CD14-positive monocyte (primary cell): ENCODE results near the gene CDH2. TPM values are rescaled to one million over a fixed set of nuclear protein-coding genes. Genes with fewer than 3 reads are reported as not detected.
"Not testable (repeated sequence)": the region's sequence is repeated elsewhere in the genome, so short reads cannot be mapped to it uniquely, and the experiment has no call there.

ENCODE experiments used
- DNase-seq, 3 donors: peaks; one replicate each; pipeline ENCODE4 v3.0.0-alpha.2; 2011 to 2022
- H2AFZ ChIP-seq: 2 replicates; pipeline ENCODE4 v1.6.0; 2012; ENCODE audit warnings: mild to moderate bottlenecking, low read depth, low read length, inconsistent platforms; ENCODE audit not compliant: insufficient read depth, poor library complexity, severe bottlenecking
- H3K27ac ChIP-seq, 2 donors: 1 replicate in 1 of 2; 2 replicates in 1 of 2; pipeline ENCODE4 v1.5.1; 2012 to 2013; ENCODE audit warnings: low read length in 2 of 2, control low read depth in 1 of 2, inconsistent platforms in 1 of 2, low read depth in 1 of 2, mild to moderate bottlenecking in 1 of 2
- H3K27me3 ChIP-seq, 2 donors: one replicate each; pipeline versions ENCODE4 v1.6.0 to v1.6.1; 2011 to 2013; ENCODE audit warnings: low read length in 2 of 2; ENCODE audit not compliant: control insufficient read depth in 2 of 2, insufficient read depth in 2 of 2
- H3K36me3 ChIP-seq, 2 donors: replicated peaks in 1 of 2; 1 replicate in 1 of 2; 2 replicates in 1 of 2; pipeline versions ENCODE4 v1.5.1 to v1.6.1; 2012 to 2013; ENCODE audit warnings: low read length in 2 of 2, control low read depth in 1 of 2, inconsistent platforms in 1 of 2, mild to moderate bottlenecking in 1 of 2; ENCODE audit not compliant: insufficient read depth in 2 of 2, control insufficient read depth in 1 of 2
- H3K4me1 ChIP-seq, 2 donors: 1 replicate in 1 of 2; 2 replicates in 1 of 2; pipeline versions ENCODE4 v1.5.1 to v1.6.1; 2012 to 2013; ENCODE audit warnings: low read length in 2 of 2, control low read depth in 1 of 2, inconsistent platforms in 1 of 2, mild to moderate bottlenecking in 1 of 2, moderate library complexity in 1 of 2; ENCODE audit not compliant: insufficient read depth in 2 of 2, control insufficient read depth in 1 of 2
- H3K4me2 ChIP-seq: replicated peaks from 2 replicates; pipeline ENCODE3; 2012; ENCODE audit warnings: low read length, moderate library complexity, mild to moderate bottlenecking; ENCODE audit not compliant: poor library complexity, severe bottlenecking; ENCODE audit errors: extremely low read depth
- H3K4me3 ChIP-seq, 3 experiments: fragments of 200-600 bp in 1 of 3; sonication (generic) in 1 of 3; replicated peaks in 1 of 3; 1 replicate in 2 of 3; 2 replicates in 1 of 3; pipeline ENCODE4 v1.5.1; 2011 to 2013; ENCODE audit warnings: low read length in 3 of 3, mild to moderate bottlenecking in 3 of 3, control low read depth in 2 of 3, low read depth in 2 of 3, inconsistent platforms in 1 of 3, moderate library complexity in 1 of 3
- H3K79me2 ChIP-seq: 2 replicates; pipeline ENCODE4 v1.6.0; 2012; ENCODE audit warnings: mild to moderate bottlenecking, control low read depth, inconsistent platforms, low read length, moderate library complexity; ENCODE audit not compliant: insufficient read depth
- H3K9ac ChIP-seq: 2 replicates; pipeline ENCODE4 v1.6.0; 2017; ENCODE audit warnings: low read length, mild to moderate bottlenecking; ENCODE audit not compliant: insufficient read depth, poor library complexity, severe bottlenecking
- H3K9me3 ChIP-seq, 2 donors: replicated peaks in 1 of 2; 1 replicate in 1 of 2; 2 replicates in 1 of 2; pipeline versions ENCODE4 v1.5.1 to v1.6.1; 2012 to 2013; ENCODE audit warnings: low read length in 2 of 2, control low read depth in 1 of 2; ENCODE audit not compliant: control insufficient read depth in 1 of 2, insufficient read depth in 1 of 2
- H4K20me1 ChIP-seq: 2 replicates; pipeline ENCODE4 v1.6.0; 2012; ENCODE audit warnings: mild to moderate bottlenecking, low read length, control low read depth, moderate library complexity; ENCODE audit not compliant: insufficient read depth
- H3K27ac Mint-ChIP-seq, 7 donors: one replicate each; pipeline ENCODE4 v1.8.0; 2020; ENCODE audit warnings: mild to moderate bottlenecking in 7 of 7, mixed read lengths in 7 of 7, moderate library complexity in 6 of 7, inconsistent platforms in 2 of 7
- H3K27me3 Mint-ChIP-seq, 3 donors: one replicate each; pipeline ENCODE4 v1.8.0; 2021 to 2022; ENCODE audit warnings: low read depth in 3 of 3, mild to moderate bottlenecking in 3 of 3, mixed read lengths in 3 of 3, moderate library complexity in 3 of 3, inconsistent platforms in 1 of 3
- H3K36me3 Mint-ChIP-seq, 2 donors: one replicate each; pipeline ENCODE4 v1.8.0; 2020; ENCODE audit warnings: mixed read lengths in 2 of 2, inconsistent platforms in 1 of 2, mild to moderate bottlenecking in 1 of 2
- H3K4me1 Mint-ChIP-seq: one replicate; pipeline ENCODE4 v1.8.0; 2020; ENCODE audit warnings: mild to moderate bottlenecking, mixed read lengths
- H3K4me3 Mint-ChIP-seq, 2 donors: one replicate each; pipeline ENCODE4 v1.8.0; 2020; ENCODE audit warnings: mild to moderate bottlenecking in 2 of 2, mixed read lengths in 2 of 2, moderate library complexity in 1 of 2
- H3K9me3 Mint-ChIP-seq, 7 donors: one replicate each; pipeline ENCODE4 v1.8.0; 2020 to 2022; ENCODE audit warnings: mixed read lengths in 7 of 7, mild to moderate bottlenecking in 6 of 7, moderate library complexity in 6 of 7, inconsistent platforms in 2 of 7
- WGBS: methylation state at CpG from one replicate; pipeline ENCODE4 v1.1.5; 2013; ENCODE audit warnings: missing lambda C conversion rate; ENCODE audit not compliant: insufficient coverage; 5-methylcytosine and 5-hydroxymethylcytosine counted together
- intact Hi-C, 2 donors: fragments of 100-400 bp; cut with micrococcal nuclease; formaldehyde crosslinking; loops; one replicate each; pipeline versions ENCODE4 v1.15.0 to v1.15.1; 2023
- polyA plus RNA-seq, 3 donors: library from polyadenylated mRNA; depleted of rRNA in 1 of 3; unstranded in 2 of 3; stranded (reverse) in 1 of 3; fragments of 300-500 nt in 2 of 3; fragments of >200 nt in 1 of 3; fragmentation: Illumina TruSeq in 2 of 3; gene quantifications; 1 replicate in 2 of 3; 2 replicates in 1 of 3; pipeline ENCODE4 v1.2.3, GENCODE V29; 2012 to 2021
- TF ChIP-seq, protein P1 (sequence below): fragments of 200-600 bp; IDR thresholded peaks from one replicate; pipeline ENCODE4 v1.8.0; 2022; ENCODE audit warnings: antibody characterized with exemption, mild to moderate bottlenecking

The CDH2 gene
- polyA plus RNA-seq, 3 donors = 0.03 to 0.32 (median 0.08) TPM

DNA sequence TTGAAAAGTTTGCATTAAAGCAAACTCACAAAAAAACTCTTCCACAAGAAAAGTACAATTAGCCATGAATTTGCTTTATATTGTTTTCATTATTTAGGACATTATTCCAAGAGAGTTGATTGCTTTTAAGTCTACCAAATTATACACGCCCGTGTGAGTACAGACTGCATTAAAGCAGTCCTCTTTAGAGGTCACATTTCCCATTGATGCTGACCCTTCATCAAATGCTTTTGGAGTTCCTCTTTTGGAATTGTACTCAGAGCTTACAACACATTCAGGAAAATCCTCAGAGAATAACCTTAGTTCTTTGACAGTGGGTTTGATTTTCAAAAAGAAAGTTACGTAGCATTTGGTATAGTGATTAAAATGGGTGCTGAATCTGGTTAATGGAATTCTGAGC is 256.1 kb downstream of the CDH2 start:
- Histone ChIP-seq H3K79me2 (no peaks in the 10 kb centered on the region), H3K36me3 (no peaks in the 10 kb centered on the region), H3K4me1 (no peaks in the 10 kb centered on the region), H3K4me2 (no peak overlapping the region), H4K20me1 (no peaks in the 10 kb centered on the region), H3K9me3 (no peaks in the 10 kb centered on the region), H3K27me3 (no peaks in the 10 kb centered on the region), H3K9ac (no peak overlapping the region), H3K4me3 (no peak overlapping the region), H2AFZ (no peak overlapping the region), H3K27ac (no peak overlapping the region)
- no peaks in the 10 kb centered on the region for H3K27me3 Mint-ChIP-seq
- 70% methylated on average over 2 of the region's 3 CpGs for WGBS
- TF ChIP-seq, protein P1, sequence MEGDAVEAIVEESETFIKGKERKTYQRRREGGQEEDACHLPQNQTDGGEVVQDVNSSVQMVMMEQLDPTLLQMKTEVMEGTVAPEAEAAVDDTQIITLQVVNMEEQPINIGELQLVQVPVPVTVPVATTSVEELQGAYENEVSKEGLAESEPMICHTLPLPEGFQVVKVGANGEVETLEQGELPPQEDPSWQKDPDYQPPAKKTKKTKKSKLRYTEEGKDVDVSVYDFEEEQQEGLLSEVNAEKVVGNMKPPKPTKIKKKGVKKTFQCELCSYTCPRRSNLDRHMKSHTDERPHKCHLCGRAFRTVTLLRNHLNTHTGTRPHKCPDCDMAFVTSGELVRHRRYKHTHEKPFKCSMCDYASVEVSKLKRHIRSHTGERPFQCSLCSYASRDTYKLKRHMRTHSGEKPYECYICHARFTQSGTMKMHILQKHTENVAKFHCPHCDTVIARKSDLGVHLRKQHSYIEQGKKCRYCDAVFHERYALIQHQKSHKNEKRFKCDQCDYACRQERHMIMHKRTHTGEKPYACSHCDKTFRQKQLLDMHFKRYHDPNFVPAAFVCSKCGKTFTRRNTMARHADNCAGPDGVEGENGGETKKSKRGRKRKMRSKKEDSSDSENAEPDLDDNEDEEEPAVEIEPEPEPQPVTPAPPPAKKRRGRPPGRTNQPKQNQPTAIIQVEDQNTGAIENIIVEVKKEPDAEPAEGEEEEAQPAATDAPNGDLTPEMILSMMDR = no peak
- no peak for DNase-seq
- peaks cover 0 to 3% (median 0%) of the 10 kb centered on the region in 7 donors for H3K9me3 Mint-ChIP-seq
- intact Hi-C loops = no loop called here
- no peaks in the 10 kb centered on the region for H3K4me1 Mint-ChIP-seq
- H3K36me3 Mint-ChIP-seq = no peaks in the 10 kb centered on the region
- H3K4me3 Mint-ChIP-seq = no peak overlapping the region
- no peak overlapping the region for H3K27ac Mint-ChIP-seq

DNA sequence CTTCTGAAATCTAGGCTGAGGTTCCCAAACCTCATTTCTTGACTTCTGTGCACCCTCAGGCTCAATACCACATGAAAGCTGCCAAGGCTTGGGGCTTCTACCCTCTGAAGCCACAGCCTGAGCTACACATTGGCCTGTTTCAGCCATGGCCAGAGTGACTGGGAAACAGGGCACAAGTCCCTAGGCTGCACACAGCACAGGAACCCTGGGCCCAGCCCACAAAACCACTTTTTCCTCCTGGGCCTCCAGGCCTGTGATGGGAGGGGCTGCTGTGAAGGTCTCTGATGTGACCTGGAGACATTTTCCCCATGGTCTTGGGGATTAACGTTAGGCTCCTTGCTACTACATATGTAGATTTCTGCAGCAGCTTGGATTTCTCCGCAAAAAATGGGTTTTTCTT is 270.7 kb downstream of the CDH2 start:
- H3K79me2 ChIP-seq, intact Hi-C loops, H3K27me3 ChIP-seq, H3K9ac ChIP-seq, H3K4me1 ChIP-seq, H3K27ac ChIP-seq, H3K4me3 Mint-ChIP-seq, H4K20me1 ChIP-seq, H3K27me3 Mint-ChIP-seq, H3K36me3 Mint-ChIP-seq, DNase-seq, H3K4me2 ChIP-seq, H3K27ac Mint-ChIP-seq, H3K36me3 ChIP-seq, H2AFZ ChIP-seq, H3K4me1 Mint-ChIP-seq, H3K4me3 ChIP-seq: not testable (repeated sequence)
- 94% methylated on average over 2 of the region's 2 CpGs for WGBS
- peaks cover 4 to 24% (median 17%) of the 10 kb centered on the region in 7 donors for H3K9me3 Mint-ChIP-seq
- peaks cover 15 to 43% of the 10 kb centered on the region in 2 donors for H3K9me3 ChIP-seq
